GM12873 (cell line): ENCODE results near the gene CCDC106.

Source experiments
- TF ChIP-seq, protein P1 (sequence below): IDR thresholded peaks from 2 replicates; pipeline ENCODE4 v1.5.1; 2012; ENCODE audit warnings: low read depth, mild to moderate bottlenecking, moderate library complexity, low read length, control low read depth; ENCODE audit not compliant: insufficient read depth; ENCODE audit errors: missing control alignments

CCDC106 gene

DNA sequence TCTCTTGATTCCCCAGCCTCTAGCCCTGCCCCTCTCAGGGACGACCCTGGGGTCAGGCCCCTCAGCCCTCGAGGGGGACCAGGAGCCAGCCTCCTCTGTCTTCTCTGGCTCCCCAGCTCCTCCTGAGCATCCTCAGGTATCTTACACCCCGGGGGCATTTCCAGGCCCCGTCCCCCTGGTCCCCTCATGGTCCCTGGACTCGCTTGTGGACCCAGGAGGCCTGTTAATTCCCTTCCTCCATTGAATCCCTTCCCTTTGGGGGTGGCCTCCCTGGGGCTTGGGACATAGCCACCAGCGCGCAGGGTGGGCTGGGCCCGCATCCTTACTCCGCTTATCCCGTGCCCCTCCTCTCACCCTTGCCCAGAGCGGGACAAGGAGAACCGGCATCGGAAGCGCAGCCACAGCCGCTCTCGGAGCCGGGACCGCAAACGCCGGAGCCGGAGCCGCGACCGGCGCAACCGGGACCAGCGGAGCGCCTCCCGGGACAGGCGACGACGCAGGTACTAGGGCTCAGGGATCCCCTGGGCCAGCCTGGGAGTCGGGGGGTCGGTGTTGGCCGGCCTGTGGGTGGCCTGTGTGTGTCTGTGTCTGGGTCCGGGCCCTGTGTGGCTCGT, 10.9 kb downstream of the CCDC106 start:
- TF ChIP-seq, protein P1, sequence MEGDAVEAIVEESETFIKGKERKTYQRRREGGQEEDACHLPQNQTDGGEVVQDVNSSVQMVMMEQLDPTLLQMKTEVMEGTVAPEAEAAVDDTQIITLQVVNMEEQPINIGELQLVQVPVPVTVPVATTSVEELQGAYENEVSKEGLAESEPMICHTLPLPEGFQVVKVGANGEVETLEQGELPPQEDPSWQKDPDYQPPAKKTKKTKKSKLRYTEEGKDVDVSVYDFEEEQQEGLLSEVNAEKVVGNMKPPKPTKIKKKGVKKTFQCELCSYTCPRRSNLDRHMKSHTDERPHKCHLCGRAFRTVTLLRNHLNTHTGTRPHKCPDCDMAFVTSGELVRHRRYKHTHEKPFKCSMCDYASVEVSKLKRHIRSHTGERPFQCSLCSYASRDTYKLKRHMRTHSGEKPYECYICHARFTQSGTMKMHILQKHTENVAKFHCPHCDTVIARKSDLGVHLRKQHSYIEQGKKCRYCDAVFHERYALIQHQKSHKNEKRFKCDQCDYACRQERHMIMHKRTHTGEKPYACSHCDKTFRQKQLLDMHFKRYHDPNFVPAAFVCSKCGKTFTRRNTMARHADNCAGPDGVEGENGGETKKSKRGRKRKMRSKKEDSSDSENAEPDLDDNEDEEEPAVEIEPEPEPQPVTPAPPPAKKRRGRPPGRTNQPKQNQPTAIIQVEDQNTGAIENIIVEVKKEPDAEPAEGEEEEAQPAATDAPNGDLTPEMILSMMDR, result no peak

DNA sequence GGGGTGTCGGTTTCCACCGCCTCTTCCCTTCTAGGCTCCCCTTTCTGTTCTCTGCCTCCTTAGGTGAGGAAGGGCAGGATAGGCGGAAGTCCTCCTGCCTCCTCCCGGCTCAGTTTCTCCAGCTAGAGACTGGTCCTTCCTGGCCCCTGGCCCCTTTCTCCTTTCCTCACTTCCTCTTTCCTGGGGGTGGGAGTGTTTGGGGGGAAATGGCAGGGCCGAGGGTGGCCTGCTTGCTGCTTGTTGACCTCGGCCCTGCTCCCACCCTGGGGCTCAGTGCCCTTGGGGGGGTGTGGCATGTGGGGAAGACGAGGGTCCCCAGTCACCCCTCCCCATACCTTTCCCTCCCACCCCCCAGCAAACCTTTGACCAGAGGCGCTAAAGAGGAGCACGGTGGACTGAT, 11.8 kb downstream of the CCDC106 start:
- TF ChIP-seq, protein P1, result no peak

DNA sequence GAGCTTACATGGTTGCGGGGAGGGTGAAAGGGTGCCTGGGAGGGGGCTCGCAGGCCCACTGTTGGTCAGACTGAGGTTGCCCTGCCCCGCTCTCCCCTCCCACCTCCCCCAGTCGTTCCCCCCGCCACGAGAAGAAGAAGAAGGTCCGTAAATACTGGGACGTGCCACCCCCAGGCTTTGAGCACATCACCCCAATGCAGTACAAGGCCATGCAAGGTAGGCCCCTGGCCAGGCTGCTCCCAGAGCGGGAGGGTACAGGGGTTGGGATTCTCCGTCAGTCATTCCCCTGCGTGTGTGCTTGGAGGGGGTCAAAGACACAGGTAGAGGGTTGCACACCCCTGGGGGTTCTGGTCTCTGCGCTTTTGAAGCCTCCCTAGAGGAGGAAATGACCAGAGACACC, 12.4 kb downstream of the CCDC106 start:
- TF ChIP-seq, protein P1, result no peak

DNA sequence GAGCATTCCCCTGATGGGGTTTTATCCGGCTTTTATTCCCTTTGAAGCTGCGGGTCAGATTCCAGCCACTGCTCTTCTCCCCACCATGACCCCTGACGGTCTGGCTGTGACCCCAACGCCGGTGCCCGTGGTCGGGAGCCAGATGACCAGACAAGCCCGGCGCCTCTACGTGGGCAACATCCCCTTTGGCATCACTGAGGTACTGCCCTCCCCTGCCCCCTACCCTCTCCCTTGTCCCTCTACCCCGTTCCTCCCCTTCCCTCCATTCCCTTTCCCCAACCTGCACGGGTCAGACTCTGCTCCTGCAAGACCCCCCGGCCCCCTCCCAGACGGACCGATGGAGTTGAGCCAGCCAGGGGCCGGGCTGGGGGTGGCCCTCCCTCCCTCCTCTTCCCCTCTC, 13.0 kb downstream of the CCDC106 start:
- TF ChIP-seq, protein P1, result no peak

DNA sequence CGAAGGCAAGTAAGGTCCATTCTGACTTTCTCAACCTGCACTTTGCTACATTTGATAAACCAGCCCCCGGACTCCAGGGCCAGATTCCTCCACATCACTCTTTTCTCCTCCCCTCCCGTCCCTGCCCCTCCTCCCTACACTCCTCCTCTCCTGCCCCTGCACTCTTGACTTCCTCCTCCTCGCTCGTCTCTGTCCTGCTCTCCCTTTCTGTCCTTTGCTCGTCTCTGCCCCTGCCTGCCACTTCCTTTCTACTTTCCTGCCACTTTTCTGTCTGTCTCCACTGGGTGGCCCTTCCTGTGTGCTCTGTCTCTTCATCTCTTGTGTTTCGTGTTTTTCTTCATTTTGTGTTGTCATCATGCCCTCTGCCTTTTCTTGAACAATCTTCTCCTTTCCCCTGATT, 13.8 kb downstream of the CCDC106 start:
- TF ChIP-seq, protein P1, result no peak

DNA sequence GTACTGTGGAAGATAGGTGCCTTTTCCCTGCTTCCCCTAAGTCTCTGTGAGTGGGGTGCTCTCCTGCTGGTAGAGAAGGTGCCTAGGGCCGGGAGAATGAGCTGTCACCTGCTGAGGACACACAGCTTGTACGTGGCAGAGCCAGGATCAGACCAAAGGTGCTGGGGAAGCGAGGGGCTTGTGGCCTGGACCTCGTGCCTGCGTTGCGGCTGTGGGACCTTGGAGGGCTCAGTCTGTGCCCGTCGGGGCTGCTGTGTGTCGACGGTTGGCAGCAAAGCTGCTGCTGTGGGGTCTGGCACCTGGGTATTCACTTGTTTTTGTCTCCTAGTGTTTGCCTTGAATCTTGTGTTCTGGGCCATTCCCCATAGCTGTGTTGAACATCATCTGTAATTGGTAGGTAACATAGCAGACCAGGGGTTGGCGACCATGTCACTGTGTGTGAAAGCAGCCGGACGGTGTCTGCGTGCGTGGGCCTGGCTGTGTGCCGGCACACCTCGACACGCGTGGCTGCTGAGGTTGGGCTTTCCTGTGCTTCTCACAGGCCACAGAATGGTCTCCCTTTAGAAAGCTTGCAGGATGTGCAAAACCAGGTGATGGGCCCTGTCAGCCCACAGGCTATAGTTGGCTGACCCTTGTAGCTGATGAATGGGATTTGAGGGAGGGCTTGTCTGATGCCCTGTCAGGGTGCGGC, 16.0 kb downstream of the CCDC106 start:
- TF ChIP-seq, protein P1, result no peak

DNA sequence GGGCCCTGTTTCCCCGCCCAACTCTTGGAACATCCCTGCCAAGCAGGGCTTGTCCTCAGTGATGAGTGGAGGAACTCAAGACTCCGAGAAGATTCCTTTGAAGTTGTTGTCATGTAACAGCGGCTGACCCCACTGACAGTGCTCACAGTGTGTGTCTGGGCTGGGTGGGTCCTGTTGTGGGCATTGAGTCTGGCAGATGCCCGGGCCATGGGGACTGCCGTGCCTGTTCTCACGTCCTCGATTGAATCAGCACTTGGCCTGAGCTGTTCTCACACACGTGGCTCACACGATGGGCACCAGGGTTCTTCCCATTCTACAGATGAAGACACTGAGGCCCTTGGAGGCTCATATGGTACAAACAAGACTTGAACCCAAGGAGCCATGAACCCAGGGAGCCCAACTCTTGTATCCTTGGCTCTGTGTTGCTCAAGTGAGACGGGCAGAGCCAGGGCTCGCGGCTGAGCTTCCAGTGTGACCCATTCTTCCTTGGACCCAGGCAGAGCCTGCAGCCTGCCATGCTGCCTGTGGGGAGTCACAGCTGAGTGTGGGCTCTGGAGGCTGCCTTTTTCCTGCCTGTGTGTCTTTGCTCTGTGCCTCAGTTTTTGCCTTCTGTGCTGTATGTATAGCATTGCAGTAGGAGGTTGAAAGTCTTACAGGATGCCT, 18.5 kb downstream of the CCDC106 start:
- TF ChIP-seq, protein P1, result no peak
